ENCODE data around the gene ZNF3. TPM values are rescaled to one million over a fixed set of nuclear protein-coding genes. Genes with fewer than 3 reads are reported as not detected.

The ZNF3 gene
- total and polyA plus RNA-seq, 9 of the 15 experiments (the other 6 are each of a cell fraction or from before 2014, with no cell fraction given) = 30.0 to 64.9 (median 51.5) TPM

- TF ChIP-seq, protein P1, sequence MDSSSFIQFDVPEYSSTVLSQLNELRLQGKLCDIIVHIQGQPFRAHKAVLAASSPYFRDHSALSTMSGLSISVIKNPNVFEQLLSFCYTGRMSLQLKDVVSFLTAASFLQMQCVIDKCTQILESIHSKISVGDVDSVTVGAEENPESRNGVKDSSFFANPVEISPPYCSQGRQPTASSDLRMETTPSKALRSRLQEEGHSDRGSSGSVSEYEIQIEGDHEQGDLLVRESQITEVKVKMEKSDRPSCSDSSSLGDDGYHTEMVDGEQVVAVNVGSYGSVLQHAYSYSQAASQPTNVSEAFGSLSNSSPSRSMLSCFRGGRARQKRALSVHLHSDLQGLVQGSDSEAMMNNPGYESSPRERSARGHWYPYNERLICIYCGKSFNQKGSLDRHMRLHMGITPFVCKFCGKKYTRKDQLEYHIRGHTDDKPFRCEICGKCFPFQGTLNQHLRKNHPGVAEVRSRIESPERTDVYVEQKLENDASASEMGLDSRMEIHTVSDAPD (CRISPR knock-in tag; IDR thresholded peaks at IDR 0.05) = 0 out of 2 replicates have a peak, but pooled peaks have one; percentile 20
- TF ChIP-seq ELK3 (CRISPR knock-in tag; IDR thresholded peaks at IDR 0.05) = no peak
Measured at GRCh38 chr7:100049441-100050291, 31.9 kb downstream of the ZNF3 start, which contains the start of gene ZSCAN21 (continued).

DNA sequence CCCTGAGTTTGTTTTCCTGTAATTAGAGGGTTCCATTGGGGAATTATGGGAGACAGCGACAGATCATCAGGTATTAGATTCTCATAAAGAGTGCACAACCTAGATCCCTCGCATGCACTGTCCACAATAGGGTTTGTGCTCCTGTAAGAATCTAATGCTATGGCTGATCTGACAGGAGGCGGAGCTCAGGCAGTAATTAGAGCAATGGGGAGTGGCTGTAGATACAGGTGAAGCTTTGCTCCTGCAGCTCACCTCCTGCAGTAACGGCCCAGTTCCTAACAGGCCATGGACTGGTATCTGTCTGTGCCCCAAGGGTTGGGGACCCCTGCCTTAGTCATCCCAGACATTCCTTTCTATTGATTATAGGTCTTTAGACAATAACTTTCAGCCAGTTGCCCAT is 32.8 kb downstream of the ZNF3 start:
- peaks cover 3% of the 10 kb centered on the region; the same call in 1 of the 3 replicates for H3K36me3 ChIP-seq (ENCODE audit: control insufficient read depth, insufficient read depth, low read length)
- no peaks in the 10 kb centered on the region for H3K27me3 ChIP-seq (ENCODE audit: control insufficient read depth in 2 of 2, insufficient read depth in 2 of 2, low read length in 2 of 2)
- ATAC-seq (no peak), DNase-seq (ENCODE audit: extremely low read depth in 1 of 4, low spot score in 3 of 4) (no peak), FAIRE-seq (no peak)
- peak overlapping the region; percentile 99 for H2AFZ ChIP-seq (ENCODE audit: low read depth, low read length)
- BruUV-seq (replicated peaks) = no TSS peak
- ChIA-PET CTCF (ENCODE audit: low intra/inter-chr PET ratio) (no interaction called here), POLR2A (no interaction called here)
- no peak overlapping the region for H3K9ac ChIP-seq (ENCODE audit: insufficient read depth in 1 of 2, low read depth in 2 of 2, low read length in 2 of 2)
- H4K20me1 ChIP-seq (replicated peaks; ENCODE audit: control insufficient read depth, insufficient read depth, low read length) = no peaks in the 10 kb centered on the region
- H3K79me2 ChIP-seq (ENCODE audit: control insufficient read depth, insufficient read depth, low read length) = peaks cover 10% of the 10 kb centered on the region
- peaks cover 3 to 14% of the 10 kb centered on the region in 2 experiments; a peak in 3 of 5 replicates for H3K4me1 ChIP-seq (replicated peaks in 1 of 2; ENCODE audit: control insufficient read depth in 2 of 2, insufficient read depth in 2 of 2, low read length in 2 of 2)
- no peak overlapping the region for H3K27ac ChIP-seq (ENCODE audit: extremely low read depth, low read depth, low read length)
- 0 out of 2 replicates have a peak, but pooled peaks cover 2% of the 10 kb centered on the region for H3K9me3 ChIP-seq (replicated peaks; ENCODE audit: control insufficient read depth, insufficient read depth, low read depth, low read length)
- no peaks in the 10 kb centered on the region for H3K9me1 ChIP-seq (ENCODE audit: control insufficient read depth, insufficient read depth, low read length)
- no peak overlapping the region for H3K4me3 ChIP-seq
- 0 out of 2 replicates have a peak, but pooled peaks have one; percentile 32 for TF ChIP-seq THAP12 (CRISPR knock-in tag; IDR thresholded peaks at IDR 0.05)
- TF ChIP-seq ZKSCAN8 (CRISPR knock-in tag; IDR thresholded peaks at IDR 0.05) = no peak
- no peak overlapping the region for H3K4me2 ChIP-seq (ENCODE audit: insufficient read depth, low read length)
- intact Hi-C loops (cut with micrococcal nuclease) = loop anchor here (2.0 to 5.0 kb wide), 2 partner anchors 32 to 79 kb away; partner anchors contain the start of genes MBLAC1 and ZNF3
- 77% methylated on average over 4 of the region's 4 CpGs for WGBS (ENCODE audit: insufficient coverage, low coverage, missing lambda C conversion rate)
- in situ Hi-C loops (cut with MboI) = no loop called here
